Psoas muscle (tissue), 8 donors: Measurements from ENCODE around the gene HOXA9. TPM values are rescaled to one million over a fixed set of nuclear protein-coding genes. Genes with fewer than 3 reads are reported as not detected.

ENCODE experiments used
- ATAC-seq, 4 donors: fragments of 200-7000 bp; cut with Tn5 transposase; one replicate each; pipeline ENCODE4 v1.9.1; 2020; ENCODE audit warnings: moderate library complexity in 3 of 4, mild to moderate bottlenecking in 2 of 4
- DNase-seq, 2 donors: peaks; one replicate each; pipeline ENCODE4 v3.0.0-alpha.2; 2020
- H3K27ac ChIP-seq: fragments of 200-600 bp; one replicate; pipeline ENCODE4 v1.8.0; 2022
- H3K27me3 ChIP-seq, 3 donors: fragments of 200-600 bp in 1 of 3; one replicate each; pipeline versions ENCODE4 v1.6.1 to v1.8.0; 2013 to 2022; ENCODE audit warnings: low read length in 2 of 3, mild to moderate bottlenecking in 2 of 3, moderate library complexity in 1 of 3; ENCODE audit not compliant: insufficient read depth in 3 of 3
- H3K36me3 ChIP-seq, 2 donors: fragments of 200-600 bp in 1 of 2; one replicate each; pipeline versions ENCODE4 v1.6.1 to v1.8.0; 2013 to 2022; ENCODE audit warnings: low read depth in 1 of 2, mild to moderate bottlenecking in 1 of 2, moderate library complexity in 1 of 2; ENCODE audit not compliant: insufficient read depth in 1 of 2
- H3K4me1 ChIP-seq: fragments of 200-600 bp; one replicate; pipeline ENCODE4 v1.8.0; 2022
- H3K4me3 ChIP-seq: fragments of 200-600 bp; one replicate; pipeline ENCODE4 v1.8.0; 2022; ENCODE audit warnings: mild to moderate bottlenecking
- H3K9me3 ChIP-seq: fragments of 200-600 bp; one replicate; pipeline ENCODE4 v1.8.0; 2022
- CTCF ChIP-seq: fragments of 200-600 bp; IDR thresholded peaks from one replicate; pipeline ENCODE4 v1.8.0; 2022; ENCODE audit warnings: antibody characterized with exemption
- WGBS, 3 donors: extraction: QIAGEN DNeasy Blood & Tissue Kit; methylation state at CpG; one replicate each; pipeline versions ENCODE4 v1.1.6 to v1.1.7; 2013; 5-methylcytosine and 5-hydroxymethylcytosine counted together
- intact Hi-C, 2 donors: fragments of 100-400 bp; cut with DNase I; formaldehyde crosslinking; loops; one replicate each; pipeline versions ENCODE4 v1.11.0 to v1.14.2; 2022
- polyA plus RNA-seq, 3 donors: library from polyadenylated mRNA; stranded (reverse); fragments of 200-250 nt; gene quantifications; one replicate each; pipeline ENCODE4 v1.2.3, GENCODE V29; 2013
- total RNA-seq, 4 donors: library from RNA; stranded (reverse); fragmentation: NEBNext Ultra II Directional in 2 of 4; extraction: Animal tissue kit (Norgen Biotek cat#: 25700) in 2 of 4; gene quantifications; one replicate each; pipeline versions ENCODE4 v1.2.1 to v1.2.4, GENCODE V29; 2021 to 2023
- donor health status: healthy with polysubstance abuse.
- donor health status: DM: no; HTN: no; CAD: no; lungs with moderate emphysema.
- donor health status: Bipolar disorder and iron deficiency.
- donor health status: healthy.
- donor health status: DM: yes; HTN: yes; CAD: no.
- donor health status: DM: no; HTN: no; CAD: no.
- donor health status: DM: no; HTN: no; CAD: no.
- donor health status: DM: yes; HTN: yes; CAD: no.

Gene HOXA9
- total and polyA plus RNA-seq, 7 donors, result 0.81 to 55.9 (median 16.0) TPM; not detected in 1

GRCh38 chr7:27154369-27154768 is 11.0 kb downstream of the HOXA9 start:
- 84 to 89% (median 85%) methylated on average over 10 of the region's 10 CpGs for WGBS, 3 donors
- intact Hi-C loops, result loop anchor here in 1 of 2 donors (10.0 kb wide), 1 partner anchor 1270 kb away; no protein-coding TSS in a partner anchor
- Histone ChIP-seq H3K9me3 (no peaks in the 10 kb centered on the region), H3K27me3 (no peaks in the 10 kb centered on the region), H3K4me1 (peaks cover 16% of the 10 kb centered on the region), H3K4me3 (no peak overlapping the region), H3K27ac (peak overlapping the region; percentile 91), H3K36me3 (no peaks in the 10 kb centered on the region)
- no peak for TF ChIP-seq CTCF
- ATAC-seq (no peak), DNase-seq (peak in 1 of 2 donors; percentile 44)

- H3K27ac ChIP-seq, result no peak overlapping the region
- TF ChIP-seq CTCF, result no peak
- ATAC-seq (no peak), DNase-seq (no peak)
- H3K27me3 ChIP-seq, result no peaks in the 10 kb centered on the region
- peaks cover 23% of the 10 kb centered on the region for H3K4me1 ChIP-seq
- H3K4me3 ChIP-seq, result no peak overlapping the region
- intact Hi-C loops, result loop anchor here in 1 of 2 donors (10.0 kb wide), 1 partner anchor 1269 kb away; no protein-coding TSS in a partner anchor
- WGBS, 3 donors, result 88 to 100% (median 96%) methylated on average over 3 of the region's 3 CpGs
- H3K36me3 ChIP-seq, result no peaks in the 10 kb centered on the region
- no peaks in the 10 kb centered on the region for H3K9me3 ChIP-seq
These were observed 11.8 kb downstream of the HOXA9 start for GRCh38 chr7:27153526-27153925.

GRCh38 chr7:27152816-27153442 is 12.4 kb downstream of the HOXA9 start:
- TF ChIP-seq CTCF, result no peak
- DNase-seq, result no peak
- Histone ChIP-seq H3K27me3 (no peaks in the 10 kb centered on the region), H3K4me3 (peak overlapping the region; percentile 75), H3K27ac (peak overlapping the region; percentile 84), H3K36me3 (no peaks in the 10 kb centered on the region), H3K9me3 (no peaks in the 10 kb centered on the region), H3K4me1 (peaks cover 23% of the 10 kb centered on the region)
- WGBS, 3 donors, result 64 to 73% (median 68%) methylated on average over 22 of the region's 22 CpGs
- intact Hi-C loops, result loop anchor here in 1 of 2 donors (10.0 kb wide), 1 partner anchor 1268 kb away; no protein-coding TSS in a partner anchor
- no peak for ATAC-seq

- intact Hi-C loops, result loop anchor here in 1 of 2 donors (10.0 kb wide), 1 partner anchor 1267 kb away; no protein-coding TSS in a partner anchor
- H3K9me3 ChIP-seq, result no peaks in the 10 kb centered on the region
- DNase-seq, result peak; percentile 56 to 83
- H3K27me3 ChIP-seq, result no peaks in the 10 kb centered on the region
- H3K36me3 ChIP-seq, result no peaks in the 10 kb centered on the region
- ATAC-seq, result peak in 3 of 4 donors; percentile 10 to 14 (median 11)
- H3K27ac ChIP-seq, result peak within 1 kb of the TSS; percentile 84
- peak within 1 kb of the TSS; percentile 75 for H3K4me3 ChIP-seq
- 2 to 9% (median 6%) methylated on average over 45 to 53 of the region's 53 CpGs for WGBS, 3 donors
- peaks cover 26% of the 10 kb centered on the region for H3K4me1 ChIP-seq
- TF ChIP-seq CTCF, result no peak
These were observed 13.2 kb downstream of the HOXA9 start, which contains the start of gene HOXA3 for GRCh38 chr7:27151931-27152815. Gene HOXA3, minus strand, starts transcription at chr7:27152583. Its CDS starts 41,943 bp downstream, at chr7:27110640.
